Tibial artery (tissue), 4 donors: ENCODE measurements around the gene STEAP2.

Experiments used
- DNase-seq, 2 donors: peaks; one replicate each; pipeline ENCODE4 v3.0.0-alpha.2; 2019
- H3K27ac ChIP-seq, 2 donors: fragments of 200-600 bp; sonication (generic) in 1 of 2; 1 replicate in 1 of 2; 2 replicates in 1 of 2; pipeline ENCODE4 v1.5.1; 2018 to 2019; ENCODE audit warnings: mild to moderate bottlenecking in 1 of 2
- H3K27me3 ChIP-seq, 2 donors: fragments of 200-600 bp; sonication (generic) in 1 of 2; one replicate each; pipeline versions ENCODE4 v1.5.1 to v1.6.0; 2016 to 2019
- H3K36me3 ChIP-seq, 3 donors: fragments of 200-600 bp; sonication (generic) in 2 of 3; one replicate each; pipeline ENCODE4 v1.5.1; 2016 to 2019; ENCODE audit warnings: mild to moderate bottlenecking in 2 of 3
- H3K4me1 ChIP-seq, 4 donors: fragments of 200-600 bp; sonication (generic) in 2 of 4; 1 replicate in 3 of 4; 2 replicates in 1 of 4; pipeline ENCODE4 v1.5.1; 2016 to 2019
- H3K4me3 ChIP-seq, 2 donors: fragments of 200-600 bp; sonication (generic) in 1 of 2; 1 replicate in 1 of 2; 2 replicates in 1 of 2; pipeline ENCODE4 v1.5.1; 2018 to 2019; ENCODE audit warnings: mild to moderate bottlenecking in 2 of 2
- H3K9me3 ChIP-seq, 3 donors: fragments of 200-600 bp; sonication (generic) in 1 of 3; one replicate each; pipeline ENCODE4 v1.5.1; 2016 to 2019
- CTCF ChIP-seq, 2 experiments: fragments of 200-600 bp in 1 of 2; fragments of 450-650 bp in 1 of 2; IDR thresholded peaks; one replicate each; pipeline ENCODE4 v1.5.1; 2017 to 2019; ENCODE audit warnings: antibody characterized with exemption in 2 of 2, mild to moderate bottlenecking in 1 of 2, moderate library complexity in 1 of 2
- intact Hi-C: fragments of 100-400 bp; cut with DNase I; formaldehyde crosslinking; loops from one replicate; pipeline ENCODE4 v1.15.0; 2023; ENCODE audit warnings: low total_unique reads

The STEAP2 gene

GRCh38 chr7:90210981-90211380 is 559 bp upstream of the STEAP2 start:
- intact Hi-C loops, result loop anchor here (10.0 kb wide), 1 partner anchor 56 kb away; the partner anchor contains the start of gene STEAP1
- Histone ChIP-seq H3K36me3 (no peaks in the 10 kb centered on the region), H3K9me3 (no peaks in the 10 kb centered on the region), H3K4me3 (peak overlapping the region; percentile 75 to 76), H3K27me3 (no peaks in the 10 kb centered on the region), H3K27ac (peak overlapping the region; percentile 83 to 84), H3K4me1 (peaks cover 0 to 26% (median 8%) of the 10 kb centered on the region in 4 donors)
- no peak for TF ChIP-seq CTCF (IDR thresholded peaks at IDR 0.05)
- DNase-seq, result no peak

GRCh38 chr7:90212149-90212495 is 582 bp downstream of the STEAP2 start:
- intact Hi-C loops, result loop anchor here (10.0 kb wide), 1 partner anchor 57 kb away; the partner anchor contains the start of gene STEAP1
- Histone ChIP-seq H3K4me3 (peak overlapping the region; percentile 75 to 76), H3K4me1 (peaks cover 0 to 26% (median 8%) of the 10 kb centered on the region in 4 donors), H3K27me3 (no peaks in the 10 kb centered on the region), H3K27ac (peak overlapping the region; percentile 83 to 84), H3K9me3 (no peaks in the 10 kb centered on the region), H3K36me3 (no peaks in the 10 kb centered on the region)
- no peak for TF ChIP-seq CTCF (IDR thresholded peaks at IDR 0.05)
- DNase-seq, result no peak

GRCh38 chr7:90213521-90213920 is 2.0 kb downstream of the STEAP2 start:
- no peak for TF ChIP-seq CTCF (IDR thresholded peaks at IDR 0.05)
- DNase-seq, result no peak
- Histone ChIP-seq H3K27ac (no peak overlapping the region), H3K36me3 (no peaks in the 10 kb centered on the region), H3K4me1 (peaks cover 0 to 26% (median 8%) of the 10 kb centered on the region in 4 donors), H3K9me3 (no peaks in the 10 kb centered on the region), H3K4me3 (no peak overlapping the region), H3K27me3 (no peaks in the 10 kb centered on the region)
- intact Hi-C loops, result loop anchor here (10.0 kb wide), 1 partner anchor 59 kb away; the partner anchor contains the start of gene STEAP1

GRCh38 chr7:90216080-90216674 is 4.6 kb downstream of the STEAP2 start:
- intact Hi-C loops, result loop anchor here (10.0 kb wide), 1 partner anchor 61 kb away; the partner anchor contains the start of gene STEAP1
- Histone ChIP-seq H3K27ac (no peak overlapping the region), H3K36me3 (no peaks in the 10 kb centered on the region), H3K27me3 (no peaks in the 10 kb centered on the region), H3K4me3 (no peak overlapping the region), H3K4me1 (peaks cover 0 to 19% (median 5%) of the 10 kb centered on the region in 4 donors), H3K9me3 (no peaks in the 10 kb centered on the region)
- no peak for TF ChIP-seq CTCF (IDR thresholded peaks at IDR 0.05)
- no peak for DNase-seq

GRCh38 chr7:90216771-90217170 is 5.2 kb downstream of the STEAP2 start:
- no peaks in the 10 kb centered on the region for H3K27me3 ChIP-seq
- no peak for TF ChIP-seq CTCF (IDR thresholded peaks at IDR 0.05)

More at GRCh38 chr7:90216771-90217170, 5.2 kb downstream of the STEAP2 start:
- DNase-seq, result no peak
- no peak overlapping the region for H3K4me3 ChIP-seq
- no peak overlapping the region for H3K27ac ChIP-seq
- H3K36me3 ChIP-seq, result no peaks in the 10 kb centered on the region
- H3K9me3 ChIP-seq, result no peaks in the 10 kb centered on the region
- intact Hi-C loops, result loop anchor here (10.0 kb wide), 1 partner anchor 62 kb away; the partner anchor contains the start of gene STEAP1
- H3K4me1 ChIP-seq, result peaks cover 0 to 19% (median 3%) of the 10 kb centered on the region in 4 donors
